Measurements from ENCODE around the gene MCF2L.

The MCF2L gene

GRCh38 chr13:113096052-113096744, 127.2 kb downstream of the MCF2L start:
- TF ChIP-seq SIN3A (IDR thresholded peaks at IDR 0.05; ENCODE audit: borderline replicate concordance, insufficient read depth, low read length) = no peak
- no peak for TF ChIP-seq REST (IDR thresholded peaks at IDR 0.05; ENCODE audit: insufficient read depth in 1 of 2, low read depth in 2 of 2, low read length in 2 of 2)
- TF ChIP-seq TAF1 (IDR thresholded peaks at IDR 0.05; ENCODE audit: borderline replicate concordance, insufficient read depth, low read length) = no peak
- no peak for TF ChIP-seq POLR2AphosphoS5 (IDR thresholded peaks at IDR 0.05; ENCODE audit: low read depth, low read length)
- TF ChIP-seq FOXP2 (optimal IDR thresholded peaks at IDR 0.05; ENCODE audit: borderline replicate concordance, extremely low read depth, extremely low read length, insufficient read depth) = no peak

GRCh38 chr13:113096745-113097305, 127.8 kb downstream of the MCF2L start:
- TF ChIP-seq REST (IDR thresholded peaks at IDR 0.05; ENCODE audit: insufficient read depth in 1 of 2, low read depth in 2 of 2, low read length in 2 of 2) (no peak), POLR2AphosphoS5 (IDR thresholded peaks at IDR 0.05; ENCODE audit: low read depth, low read length) (no peak), FOXP2 (optimal IDR thresholded peaks at IDR 0.05; ENCODE audit: borderline replicate concordance, extremely low read depth, extremely low read length, insufficient read depth) (no peak), TAF1 (IDR thresholded peaks at IDR 0.05; ENCODE audit: borderline replicate concordance, insufficient read depth, low read length) (no peak), SIN3A (IDR thresholded peaks at IDR 0.05; ENCODE audit: borderline replicate concordance, insufficient read depth, low read length) (no peak)

- TF ChIP-seq POLR2AphosphoS5 (IDR thresholded peaks at IDR 0.05; ENCODE audit: low read depth, low read length) (no peak), FOXP2 (optimal IDR thresholded peaks at IDR 0.05; ENCODE audit: borderline replicate concordance, extremely low read depth, extremely low read length, insufficient read depth) (no peak), TAF1 (IDR thresholded peaks at IDR 0.05; ENCODE audit: borderline replicate concordance, insufficient read depth, low read length) (no peak), SIN3A (IDR thresholded peaks at IDR 0.05; ENCODE audit: borderline replicate concordance, insufficient read depth, low read length) (no peak), REST (IDR thresholded peaks at IDR 0.05; ENCODE audit: insufficient read depth in 1 of 2, low read depth in 2 of 2, low read length in 2 of 2) (no peak)
Measured at GRCh38 chr13:113097651-113098050, 128.6 kb downstream of the MCF2L start.

GRCh38 chr13:113098162-113098732, 129.2 kb downstream of the MCF2L start:
- TF ChIP-seq SIN3A (IDR thresholded peaks at IDR 0.05; ENCODE audit: borderline replicate concordance, insufficient read depth, low read length) (no peak), TAF1 (IDR thresholded peaks at IDR 0.05; ENCODE audit: borderline replicate concordance, insufficient read depth, low read length) (no peak), REST (IDR thresholded peaks at IDR 0.05; ENCODE audit: insufficient read depth in 1 of 2, low read depth in 2 of 2, low read length in 2 of 2) (no peak)
